Medulla oblongata (tissue), 1 donor: ENCODE measurements around the gene SLC44A1.

Experiments used
- DNase-seq: peaks from one replicate; pipeline ENCODE4 v3.0.0-alpha.2; 2015; ENCODE audit errors: extremely low spot score

SLC44A1 gene

GRCh38 chr9:105338308-105338707 lies 93.9 kb downstream of the SLC44A1 start:
- no peak for DNase-seq

DNA sequence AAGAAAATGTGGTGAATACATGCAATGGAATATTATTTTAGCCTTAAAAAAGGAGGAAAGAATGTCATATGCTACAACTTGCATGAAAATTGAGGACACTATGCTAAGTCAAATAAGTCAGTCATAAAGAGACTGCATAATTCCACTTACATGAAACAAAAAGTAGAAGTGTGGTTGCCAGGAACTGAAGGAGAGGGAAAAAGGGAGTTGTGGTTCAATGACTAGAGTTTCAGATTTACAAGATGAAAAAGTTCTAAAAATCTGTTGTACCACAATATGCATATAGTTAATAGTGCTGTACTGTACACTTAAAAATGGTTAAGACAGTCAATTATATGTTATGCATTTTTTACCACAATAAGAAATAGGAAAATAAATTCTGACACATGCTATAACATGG lies 95.4 kb downstream of the SLC44A1 start:
- DNase-seq: no peak

DNA sequence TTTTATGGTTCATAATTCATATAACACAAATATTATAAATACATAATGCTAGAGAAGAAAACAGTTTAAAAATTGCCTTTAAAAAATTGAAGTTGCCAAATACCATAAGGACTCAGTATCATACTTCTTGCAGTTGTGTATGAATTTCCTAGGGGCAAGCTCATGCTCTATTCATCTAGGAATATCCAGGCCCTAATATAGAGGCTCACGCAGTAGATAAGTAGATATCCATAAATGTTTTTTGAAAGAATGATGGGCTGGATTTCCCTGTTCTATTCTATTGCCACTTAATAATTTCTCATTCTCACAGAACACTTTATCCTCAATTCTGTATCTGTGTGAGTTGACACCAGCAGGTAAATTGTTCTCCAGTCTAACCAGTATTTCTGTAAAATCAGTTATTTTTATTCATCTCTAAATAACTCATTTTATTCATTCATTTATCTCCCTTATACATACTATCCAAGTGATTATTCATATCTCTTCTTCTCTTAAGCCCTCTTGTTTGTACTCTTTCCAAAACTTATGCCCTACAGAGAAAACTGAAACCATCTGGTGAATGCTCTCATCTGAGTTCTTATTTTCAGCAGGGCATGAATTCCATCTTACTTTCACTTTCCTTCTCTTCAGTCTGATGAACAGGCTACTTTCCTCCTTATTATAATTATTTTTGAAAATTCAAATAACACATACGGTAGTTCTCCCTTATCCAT lies 97.1 kb downstream of the SLC44A1 start:
- DNase-seq: peak; percentile 31

DNA sequence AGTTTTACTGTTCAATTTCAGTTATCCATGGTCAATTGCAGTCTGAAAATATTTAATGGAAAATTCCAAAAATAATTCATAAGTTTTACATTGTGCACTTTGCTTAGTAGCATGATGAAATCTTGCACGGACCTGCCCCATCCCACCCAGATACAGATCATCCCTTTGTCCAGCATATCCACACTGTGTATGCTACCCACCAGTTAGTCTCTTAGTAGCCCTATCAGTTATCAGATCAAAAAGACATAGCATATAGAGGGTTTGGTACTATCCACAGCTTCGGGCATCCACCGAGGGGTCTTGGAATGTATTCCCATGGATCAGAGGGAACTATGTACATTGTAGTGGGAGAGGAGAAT lies 97.7 kb downstream of the SLC44A1 start:
- no peak for DNase-seq

- no peak for DNase-seq
Measured at GRCh38 chr9:105344283-105344682, 99.8 kb downstream of the SLC44A1 start.

DNA sequence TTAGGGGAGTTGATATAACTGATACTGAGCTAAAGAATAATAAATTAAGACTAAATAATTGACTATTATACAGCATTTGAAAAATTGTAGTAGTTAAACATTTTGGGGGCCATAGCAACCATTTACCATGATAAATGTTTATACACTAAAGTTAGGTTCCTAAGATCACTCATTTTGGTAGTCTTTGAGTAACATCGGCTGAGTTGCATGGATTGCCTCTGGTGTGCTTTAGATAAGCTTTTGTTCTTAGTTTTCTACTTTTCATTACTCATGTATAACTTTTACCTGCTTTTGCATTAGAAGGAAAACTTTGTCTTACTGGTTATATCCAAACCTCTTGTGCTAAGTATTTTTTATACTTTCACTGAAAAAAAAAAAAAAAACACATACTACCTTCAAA lies 101.2 kb downstream of the SLC44A1 start:
- no peak for DNase-seq

DNA sequence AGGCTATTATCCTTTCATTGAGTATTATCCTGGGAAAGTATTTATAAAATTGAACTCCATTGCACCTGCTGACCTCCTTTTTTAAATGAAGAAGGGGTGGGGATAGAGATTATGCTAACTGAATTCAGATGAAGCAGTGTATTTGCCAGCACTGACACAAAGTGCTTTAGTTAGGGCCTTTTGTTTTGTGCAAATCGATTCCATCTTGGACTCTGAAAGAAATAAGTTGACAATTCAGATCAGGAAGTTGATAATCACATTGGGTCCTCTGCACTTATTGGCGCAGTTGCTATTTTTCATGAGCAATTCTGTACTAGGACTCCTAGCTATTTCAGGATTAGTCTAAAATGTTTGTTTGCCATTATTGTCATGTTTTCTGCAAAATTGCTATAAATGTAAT lies 101.8 kb downstream of the SLC44A1 start:
- DNase-seq: peak; percentile 28

DNA sequence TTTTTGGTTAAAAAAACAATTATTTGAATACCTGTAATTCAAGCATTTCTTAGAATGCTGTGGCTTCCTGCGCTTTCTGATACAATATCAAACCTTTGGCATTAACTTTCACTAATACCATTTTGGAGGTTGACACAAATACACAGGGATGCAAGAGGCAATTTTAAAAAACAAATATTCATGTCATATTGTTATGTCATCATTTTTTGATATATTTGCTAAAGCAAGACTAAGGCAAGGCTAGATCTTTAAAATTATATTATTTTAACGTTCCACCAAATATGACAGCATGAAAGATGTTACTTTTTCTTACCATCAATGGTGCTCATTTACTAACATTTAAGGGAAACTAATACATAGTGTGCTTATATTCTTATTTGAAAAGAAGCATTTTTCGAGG lies 110.0 kb downstream of the SLC44A1 start:
- DNase-seq: no peak

DNA sequence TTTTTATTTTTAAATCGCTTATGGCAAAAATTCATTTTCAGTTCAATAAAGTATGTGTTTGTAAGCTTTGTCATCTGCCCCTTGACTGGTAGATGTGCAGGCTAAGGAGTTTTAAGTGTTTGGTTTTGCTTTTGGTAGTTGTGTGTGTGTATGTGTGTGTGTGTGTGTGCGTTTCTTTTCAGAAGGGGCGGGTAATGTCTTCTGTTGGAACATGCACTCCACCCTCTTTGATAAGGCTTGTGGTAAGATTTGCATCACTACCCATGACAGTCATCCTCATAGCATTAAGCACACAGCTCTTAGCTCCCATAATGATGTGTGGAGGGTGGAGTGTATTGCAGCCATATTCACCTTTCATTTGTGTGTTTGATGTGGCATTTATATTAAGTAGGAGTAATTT lies 111.3 kb downstream of the SLC44A1 start:
- DNase-seq: no peak

GRCh38 chr9:105357937-105358336 lies 113.5 kb downstream of the SLC44A1 start:
- DNase-seq: no peak

DNA sequence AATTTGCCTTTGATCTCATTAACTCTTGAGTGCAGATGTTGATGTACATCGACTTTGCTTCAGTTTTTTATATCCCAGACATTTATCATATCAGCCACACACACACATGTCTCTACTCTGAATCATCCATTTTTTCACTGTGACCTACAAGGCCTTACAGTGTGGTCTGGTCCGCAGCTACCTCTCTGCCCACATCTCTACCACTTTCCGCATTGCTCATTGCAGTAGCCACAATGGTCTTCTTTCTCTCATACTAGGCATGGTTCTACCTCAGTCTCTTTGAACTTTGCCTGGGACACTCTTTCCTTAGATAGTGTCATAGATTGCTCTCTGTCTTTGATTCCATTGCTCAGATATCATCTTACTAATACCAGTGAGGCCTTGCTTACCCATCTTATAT lies 115.4 kb downstream of the SLC44A1 start:
- no peak for DNase-seq

DNA sequence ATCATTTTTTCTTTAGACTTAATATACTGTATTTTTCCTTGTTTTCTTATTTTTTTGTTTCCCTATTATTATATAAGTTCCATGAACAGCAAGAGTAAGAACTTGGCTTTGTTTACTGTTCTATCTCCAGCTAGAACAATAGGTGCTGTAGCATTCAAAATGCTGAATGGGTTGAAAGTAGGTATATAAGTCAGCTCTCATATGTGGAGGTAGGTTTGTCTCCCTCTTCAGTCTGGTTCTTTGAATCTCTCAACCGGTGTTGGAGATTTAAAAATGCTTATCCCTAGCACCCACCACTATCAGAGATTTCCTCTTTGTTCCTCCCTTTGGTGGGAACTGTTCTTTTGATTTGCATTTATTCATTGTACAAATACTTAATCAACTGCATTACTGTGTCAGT lies 115.9 kb downstream of the SLC44A1 start:
- DNase-seq: no peak

- DNase-seq: no peak
Measured at GRCh38 chr9:105361873-105362272, 117.4 kb downstream of the SLC44A1 start.

- no peak for DNase-seq
Measured at GRCh38 chr9:105362470-105362869, 118.0 kb downstream of the SLC44A1 start.

DNA sequence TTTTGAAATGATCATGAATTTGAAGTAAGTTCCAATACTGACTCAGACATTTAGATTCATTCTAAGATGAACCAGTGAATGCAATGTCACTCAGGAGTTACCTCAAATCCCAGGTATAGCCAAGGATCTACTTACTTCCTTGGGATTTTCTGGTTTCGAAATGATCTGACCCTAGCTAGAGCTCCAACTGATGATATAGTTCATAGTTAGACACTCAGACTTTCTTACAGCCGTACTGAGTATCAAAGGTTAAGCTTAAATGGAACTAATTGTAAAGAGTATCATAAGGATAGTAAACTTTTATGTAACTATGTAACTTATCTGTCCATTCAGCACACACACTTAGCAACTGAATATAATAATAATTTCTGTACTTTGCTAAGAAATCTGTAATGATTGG lies 119.4 kb downstream of the SLC44A1 start:
- no peak for DNase-seq

- DNase-seq: no peak
Measured at GRCh38 chr9:105369911-105370310, 125.5 kb downstream of the SLC44A1 start.

DNA sequence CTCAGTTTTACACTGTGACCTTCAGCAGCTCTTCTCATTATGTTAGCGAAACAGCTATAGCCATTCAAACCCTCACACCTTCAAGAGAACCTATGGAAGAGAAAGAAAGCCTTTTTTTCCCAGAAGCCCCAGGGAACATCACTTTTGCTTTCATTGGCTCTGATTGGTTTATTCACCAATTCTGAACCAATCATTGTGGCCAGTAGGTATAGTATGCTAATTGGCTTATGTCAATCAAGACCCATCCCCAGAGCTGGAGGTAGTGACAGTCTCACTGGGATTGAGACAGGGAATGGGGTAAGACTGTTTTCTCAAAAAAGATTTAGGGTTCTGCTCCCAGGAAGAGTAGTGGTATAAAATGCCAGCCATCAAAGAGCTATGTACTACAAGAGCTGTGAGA lies 129.3 kb downstream of the SLC44A1 start:
- DNase-seq: no peak

GRCh38 chr9:105375323-105375722 lies 130.9 kb downstream of the SLC44A1 start:
- no peak for DNase-seq

DNA sequence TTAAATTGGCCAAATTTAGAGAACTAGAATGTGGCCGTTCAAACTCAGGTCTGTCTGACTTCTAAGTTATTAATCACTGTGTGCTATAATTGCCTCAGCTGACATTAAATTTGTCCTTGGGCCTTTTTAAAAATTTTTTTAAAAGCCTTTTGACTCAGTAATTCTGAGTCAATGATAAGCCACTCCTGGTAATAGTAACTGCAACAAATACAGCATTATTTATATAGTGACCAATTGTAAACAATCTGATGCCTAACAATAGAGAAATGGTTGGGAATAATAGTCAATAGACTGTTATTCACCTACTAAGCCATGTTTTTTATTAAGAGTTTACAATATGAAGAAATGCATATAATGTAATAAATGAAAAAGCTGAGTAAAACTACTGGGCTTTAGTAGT lies 132.4 kb downstream of the SLC44A1 start:
- no peak for DNase-seq

GRCh38 chr9:105385381-105385985 lies 141.0 kb downstream of the SLC44A1 start:
- DNase-seq: peak; percentile 65

DNA sequence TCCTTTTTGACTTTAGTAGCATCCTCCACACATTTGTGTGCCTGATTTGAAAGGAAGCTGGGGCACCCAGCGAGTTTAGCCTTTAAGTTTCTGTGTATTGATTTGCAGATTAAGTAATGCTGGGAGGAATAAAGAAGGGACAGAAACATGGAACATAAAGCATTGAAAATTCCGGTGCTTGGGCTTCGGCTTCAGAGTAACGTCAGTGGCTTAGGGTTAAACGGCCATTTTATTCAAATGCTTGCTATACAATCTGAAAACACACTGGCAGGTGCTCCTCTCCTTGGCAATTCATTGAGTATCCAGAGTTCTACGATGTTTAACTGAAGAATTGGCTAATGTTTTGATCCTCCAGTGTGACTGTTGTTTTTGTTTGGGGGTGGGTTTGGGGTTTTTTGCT lies 145.3 kb downstream of the SLC44A1 start:
- no peak for DNase-seq

DNA sequence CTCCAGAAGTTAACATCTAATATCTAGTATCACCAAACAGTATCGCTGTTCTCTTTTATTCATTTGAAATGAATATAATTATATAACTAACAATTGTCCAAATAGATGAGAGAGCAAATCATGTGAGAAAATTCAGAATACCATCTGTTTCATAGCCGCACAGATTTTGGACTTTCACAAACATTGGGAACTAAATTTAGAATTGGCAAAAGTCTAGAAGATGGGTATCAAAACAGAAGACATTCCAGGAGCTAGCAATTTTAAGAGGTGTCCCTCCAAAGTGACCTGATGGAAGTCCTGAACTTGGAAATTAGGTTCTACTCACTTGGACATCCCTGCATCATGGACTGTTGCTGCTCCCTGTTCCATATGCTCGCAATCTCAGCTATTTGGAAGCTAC lies 146.4 kb downstream of the SLC44A1 start:
- DNase-seq: no peak

DNA sequence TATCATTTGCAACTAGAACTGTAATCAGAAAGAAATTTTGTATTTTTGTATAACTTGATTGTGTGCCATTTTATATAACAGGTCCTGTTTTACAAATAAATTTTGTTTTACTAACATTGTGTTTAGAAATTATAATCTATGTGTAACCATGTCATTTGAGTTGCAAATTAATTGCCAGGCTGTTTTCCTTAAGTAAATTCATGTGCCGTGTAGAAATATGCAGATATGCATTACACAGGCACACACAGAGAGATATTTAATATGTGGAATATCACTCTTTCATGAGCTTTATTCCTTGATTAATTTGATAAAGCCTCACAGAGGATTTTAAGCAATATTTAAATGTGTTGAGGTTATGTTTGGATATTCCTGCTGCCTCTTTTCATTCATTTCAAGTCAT lies 146.8 kb downstream of the SLC44A1 start:
- DNase-seq: no peak

- no peak for DNase-seq
Measured at GRCh38 chr9:105392531-105392930, 148.1 kb downstream of the SLC44A1 start.
